SK-N-SH (cell line): Measurements from ENCODE around the gene SLC2A3. TPM values are rescaled to one million over a fixed set of nuclear protein-coding genes. Genes with fewer than 3 reads are reported as not detected.
"Not testable (repeated sequence)": the region's sequence is repeated elsewhere in the genome, so short reads cannot be mapped to it uniquely, and the experiment has no call there.

Experiments used
- CTCF ChIA-PET: fragments of 300-600, 350-600 bp; formaldehyde crosslinking; extraction: SDS; loops from one replicate; lab custom pipeline; 2021; lab: Yijun Ruan, JAX
- POLR2A ChIA-PET: fragments of 350-600 bp; sonication (Branson Sonifier 250); formaldehyde crosslinking; extraction: SDS; loops from one replicate; lab custom pipeline; 2020; ENCODE audit warnings: antibody characterized with exemption, inconsistent platforms; lab: Yijun Ruan, JAX
- DNase-seq: peaks from one replicate; pipeline ENCODE4 v3.0.0; 2012
- H2AFZ ChIP-seq: fragments of 200-600 bp; sonication (generic); 2 replicates; pipeline ENCODE4 v1.8.1; 2016; ENCODE audit warnings: antibody characterized with exemption, mild to moderate bottlenecking, low read depth
- H3F3A ChIP-seq: fragments of 200-600 bp; sonication (generic); replicated peaks from 2 replicates; pipeline ENCODE3; 2016; ENCODE audit warnings: antibody characterized with exemption, mild to moderate bottlenecking; ENCODE audit not compliant: insufficient read depth
- H3K27ac ChIP-seq, 2 experiments: fragments of 200-500 bp in 1 of 2; fragments of 200-600 bp in 1 of 2; sonication (Bioruptor generic) in 1 of 2; sonication (generic), shearing (Covaris generic) in 1 of 2; 2 replicates each; pipeline versions ENCODE4 v1.5.1 to v1.6.1; 2014 to 2016; ENCODE audit warnings: low read depth in 2 of 2, inconsistent platforms in 1 of 2, low read length in 1 of 2, mild to moderate bottlenecking in 1 of 2, mixed read lengths in 1 of 2
- H3K27me3 ChIP-seq: fragments of 200-600 bp; sonication (generic), shearing (Covaris generic); 2 replicates; pipeline ENCODE4 v1.6.1; 2016; ENCODE audit warnings: mixed run types; ENCODE audit not compliant: insufficient read depth
- H3K36me3 ChIP-seq, 2 experiments: fragments of 200-500 bp in 1 of 2; fragments of 200-600 bp in 1 of 2; sonication (Bioruptor generic) in 1 of 2; sonication (generic) in 1 of 2; replicated peaks in 1 of 2; 2 replicates each; pipeline versions ENCODE3 to v1.5.1; 2014 to 2016; ENCODE audit warnings: low read length in 1 of 2, mild to moderate bottlenecking in 1 of 2; ENCODE audit not compliant: insufficient read depth in 2 of 2, control insufficient read depth in 1 of 2
- H3K4me1 ChIP-seq, 2 experiments: fragments of 200-500 bp in 1 of 2; fragments of 200-600 bp in 1 of 2; sonication (Bioruptor generic) in 1 of 2; sonication (generic), shearing (Covaris generic) in 1 of 2; 2 replicates each; pipeline versions ENCODE4 v1.5.1 to v1.6.1; 2014 to 2016; ENCODE audit warnings: low read depth in 1 of 2, low read length in 1 of 2, mixed run types in 1 of 2; ENCODE audit not compliant: insufficient read depth in 2 of 2, control insufficient read depth in 1 of 2
- H3K4me2 ChIP-seq: fragments of 200-600 bp; sonication (generic), shearing (Covaris generic); 2 replicates; pipeline ENCODE4 v1.6.1; 2017; ENCODE audit warnings: mixed run types
- H3K4me3 ChIP-seq, 2 experiments: fragments of 200-500 bp in 1 of 2; fragments of 200-600 bp in 1 of 2; sonication (Bioruptor generic) in 1 of 2; sonication (generic), shearing (Covaris generic) in 1 of 2; 2 replicates each; pipeline versions ENCODE4 v1.5.1 to v1.8.1; 2014 to 2016; ENCODE audit warnings: low read depth in 2 of 2, inconsistent platforms in 1 of 2, low read length in 1 of 2, mild to moderate bottlenecking in 1 of 2, mixed read lengths in 1 of 2, moderate library complexity in 1 of 2
- H3K79me2 ChIP-seq: fragments of 200-600 bp; sonication (generic); 2 replicates; pipeline ENCODE4 v1.8.1; 2017; ENCODE audit warnings: mild to moderate bottlenecking; ENCODE audit not compliant: insufficient read depth
- H3K9ac ChIP-seq: fragments of 200-600 bp; sonication (generic); 2 replicates; pipeline ENCODE4 v1.6.1; 2017; ENCODE audit warnings: mixed run types
- H3K9me2 ChIP-seq: fragments of 200-600 bp; sonication (generic); 2 replicates; pipeline ENCODE4 v1.6.1; 2017; ENCODE audit warnings: mixed run types
- H3K9me3 ChIP-seq: fragments of 200-600 bp; sonication (generic); 2 replicates; pipeline ENCODE4 v1.6.1; 2017; ENCODE audit warnings: mixed run types, mild to moderate bottlenecking, moderate library complexity
- H4K20me1 ChIP-seq: fragments of 200-600 bp; sonication (generic); 2 replicates; pipeline ENCODE4 v1.6.1; 2017; ENCODE audit warnings: mild to moderate bottlenecking, mixed run types; ENCODE audit not compliant: insufficient read depth
- CHD2 ChIP-seq: fragments of 150-350 bp; IDR thresholded peaks from 2 replicates; pipeline ENCODE4 v1.6.1; 2018; ENCODE audit warnings: low read length; ENCODE audit not compliant: partially characterized antibody
- FOSL2 ChIP-seq: IDR thresholded peaks from 2 replicates; pipeline ENCODE4 v1.4.0; 2012; ENCODE audit warnings: low read depth, mild to moderate bottlenecking, moderate library complexity, borderline replicate concordance
- GATA2 ChIP-seq: sonication (generic); formaldehyde crosslinking; IDR thresholded peaks from 2 replicates; pipeline ENCODE4 v1.5.0; 2020; ENCODE audit warnings: mild to moderate bottlenecking, missing genetic modification reagents
- MEF2A ChIP-seq: IDR thresholded peaks from 2 replicates; pipeline ENCODE4 v1.4.0; 2012; ENCODE audit warnings: low read depth, borderline replicate concordance
- MXI1 ChIP-seq: IDR thresholded peaks from 2 replicates; pipeline ENCODE4 v1.6.1; 2012; ENCODE audit warnings: mild to moderate bottlenecking, low read depth, low read length, improper control_type of control experiment
- RAD21 ChIP-seq: IDR thresholded peaks from 2 replicates; pipeline ENCODE4 v1.6.1; 2012; ENCODE audit warnings: mild to moderate bottlenecking, low read length
- RXRA ChIP-seq: IDR thresholded peaks from 2 replicates; pipeline ENCODE4 v1.4.0; 2012; ENCODE audit warnings: low read depth, mild to moderate bottlenecking, borderline replicate concordance
- SIN3A ChIP-seq: IDR thresholded peaks from 2 replicates; pipeline ENCODE4 v1.6.1; 2012; ENCODE audit warnings: low read depth, mild to moderate bottlenecking, low read length, moderate library complexity, borderline replicate concordance
- TAF1 ChIP-seq: IDR thresholded peaks from 2 replicates; pipeline ENCODE4 v1.6.1; 2012; ENCODE audit warnings: low read depth, mild to moderate bottlenecking, low read length, moderate library complexity, borderline replicate concordance
- TEAD4 ChIP-seq: IDR thresholded peaks from 2 replicates; pipeline ENCODE4 v1.4.0; 2012; ENCODE audit warnings: mild to moderate bottlenecking, borderline replicate concordance; ENCODE audit not compliant: insufficient read depth
- WGBS: methylation state at CpG from one replicate; pipeline ENCODE4 v1.1.6; 2017; ENCODE audit warnings: low lambda C conversion rate; 5-methylcytosine and 5-hydroxymethylcytosine counted together
- polyA plus RNA-seq, 3 experiments: library from polyadenylated mRNA; depleted of rRNA; stranded (reverse); fragments of >200 nt; gene quantifications; 2 replicates each; pipeline ENCODE4 v1.2.3, GENCODE V29; 2012
- TF ChIP-seq, protein P1 (sequence below): IDR thresholded peaks from 2 replicates; pipeline ENCODE4 v1.4.0; 2012; ENCODE audit warnings: low read depth, borderline replicate concordance
- TF ChIP-seq, protein P2 (sequence below): fragments of 150-350 bp; IDR thresholded peaks from 2 replicates; pipeline ENCODE4 v1.6.1; 2016; ENCODE audit warnings: mild to moderate bottlenecking, low read depth, low read length

SLC2A3 gene
- polyA plus RNA-seq, 1 of the 3 experiments (the other 2 are of a cell fraction): 26.6 TPM

DNA sequence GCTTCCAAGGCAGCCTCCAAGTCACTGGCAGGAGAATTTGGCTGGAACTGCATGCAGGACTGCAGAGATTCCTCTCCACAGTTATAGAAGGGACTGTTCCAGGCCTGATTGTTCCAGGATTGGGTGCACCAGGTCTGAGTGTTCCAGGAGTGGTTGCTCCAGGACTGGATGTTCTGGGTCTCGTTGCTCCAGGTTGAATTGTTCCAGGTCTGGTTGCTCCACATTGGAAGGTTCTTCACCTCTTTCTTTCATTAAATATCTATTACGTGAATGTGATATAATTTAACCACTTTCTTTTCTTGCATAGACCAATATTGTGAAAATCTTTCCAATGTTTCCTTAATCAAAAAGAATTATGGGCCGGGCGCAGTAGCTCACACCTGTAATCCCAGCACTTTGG lies 39.3 kb downstream of the SLC2A3 start:
- H3K79me2 ChIP-seq, H3K27ac ChIP-seq, POLR2A ChIA-PET, H3K4me3 ChIP-seq, DNase-seq, H3K9me3 ChIP-seq, H3K4me1 ChIP-seq, CTCF ChIA-PET, H3K9me2 ChIP-seq, H3K36me3 ChIP-seq, H3K4me2 ChIP-seq, H3K27me3 ChIP-seq, H2AFZ ChIP-seq, H3K9ac ChIP-seq, H4K20me1 ChIP-seq, H3F3A ChIP-seq: not testable (repeated sequence)
- WGBS: 51% methylated on average over 4 of the region's 4 CpGs

DNA sequence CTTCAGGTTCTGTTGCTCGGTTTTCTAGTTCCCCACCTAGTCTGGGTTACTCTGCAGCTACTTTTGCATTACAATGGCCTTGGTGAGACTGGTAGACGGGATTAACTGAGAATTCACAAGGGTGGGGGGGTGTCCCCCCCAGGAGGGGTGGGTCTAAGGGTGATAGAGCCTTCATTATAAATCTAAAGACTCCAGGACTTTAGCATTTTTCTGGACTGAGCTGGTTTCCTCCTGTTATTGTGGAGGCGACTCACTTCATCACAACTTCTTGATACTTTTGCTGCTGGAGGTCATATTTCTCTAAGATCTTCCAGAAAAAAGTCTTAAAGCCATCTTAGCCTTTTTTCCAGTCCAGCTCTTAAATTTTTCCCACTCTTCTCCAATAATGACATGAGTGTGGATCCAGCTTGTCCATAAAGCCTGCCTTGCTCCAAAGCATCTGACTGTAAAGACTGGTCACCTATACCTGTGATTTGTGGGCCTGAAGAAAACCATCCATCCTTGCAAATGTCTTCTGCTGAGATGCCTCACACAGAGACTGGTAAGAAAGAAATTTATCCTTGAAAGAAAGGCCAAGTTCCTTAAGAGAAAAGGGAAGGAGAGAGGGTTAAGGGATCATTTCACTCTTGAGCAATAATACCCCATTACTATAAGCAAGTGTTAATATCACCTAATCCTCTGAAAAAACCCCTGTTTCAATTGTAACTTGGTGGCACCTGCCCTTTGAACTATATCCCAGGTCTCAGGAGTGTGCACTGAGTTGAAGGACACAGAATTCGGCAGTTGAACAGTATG lies 43.6 kb downstream of the SLC2A3 start:
- no peaks in the 10 kb centered on the region for H3K27me3 ChIP-seq
- H3K36me3 ChIP-seq: no peaks in the 10 kb centered on the region
- no peaks in the 10 kb centered on the region for H3K79me2 ChIP-seq
- CTCF ChIA-PET: no interaction called here
- H3K9me2 ChIP-seq: no peaks in the 10 kb centered on the region
- H3F3A ChIP-seq: peaks cover 5% of the 10 kb centered on the region
- 53% methylated on average over 4 of the region's 4 CpGs for WGBS
- H4K20me1 ChIP-seq: no peaks in the 10 kb centered on the region
- peak overlapping the region in 1 of 2 experiments; percentile 13; a peak in 1 of 4 replicates for H3K27ac ChIP-seq
- peak overlapping the region; percentile 88 for H2AFZ ChIP-seq
- H3K9me3 ChIP-seq: no peaks in the 10 kb centered on the region
- H3K4me3 ChIP-seq: no peak overlapping the region
- TF ChIP-seq GATA2 (CRISPR knock-in tag) (no peak), FOSL2 (0 out of 2 replicates have a peak, but pooled peaks have one; percentile 1)
- TF ChIP-seq, protein P1, sequence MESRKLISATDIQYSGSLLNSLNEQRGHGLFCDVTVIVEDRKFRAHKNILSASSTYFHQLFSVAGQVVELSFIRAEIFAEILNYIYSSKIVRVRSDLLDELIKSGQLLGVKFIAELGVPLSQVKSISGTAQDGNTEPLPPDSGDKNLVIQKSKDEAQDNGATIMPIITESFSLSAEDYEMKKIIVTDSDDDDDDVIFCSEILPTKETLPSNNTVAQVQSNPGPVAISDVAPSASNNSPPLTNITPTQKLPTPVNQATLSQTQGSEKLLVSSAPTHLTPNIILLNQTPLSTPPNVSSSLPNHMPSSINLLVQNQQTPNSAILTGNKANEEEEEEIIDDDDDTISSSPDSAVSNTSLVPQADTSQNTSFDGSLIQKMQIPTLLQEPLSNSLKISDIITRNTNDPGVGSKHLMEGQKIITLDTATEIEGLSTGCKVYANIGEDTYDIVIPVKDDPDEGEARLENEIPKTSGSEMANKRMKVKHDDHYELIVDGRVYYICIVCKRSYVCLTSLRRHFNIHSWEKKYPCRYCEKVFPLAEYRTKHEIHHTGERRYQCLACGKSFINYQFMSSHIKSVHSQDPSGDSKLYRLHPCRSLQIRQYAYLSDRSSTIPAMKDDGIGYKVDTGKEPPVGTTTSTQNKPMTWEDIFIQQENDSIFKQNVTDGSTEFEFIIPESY: no peak
- H3K9ac ChIP-seq: no peak overlapping the region
- DNase-seq: no peak
- POLR2A ChIA-PET: no interaction called here
- H3K4me2 ChIP-seq: 0 out of 2 replicates have a peak overlapping the region, but pooled peaks have one; percentile 69
- peaks cover 0 to 7% of the 10 kb centered on the region in 2 experiments; a peak in 1 of 4 replicates for H3K4me1 ChIP-seq

DNA sequence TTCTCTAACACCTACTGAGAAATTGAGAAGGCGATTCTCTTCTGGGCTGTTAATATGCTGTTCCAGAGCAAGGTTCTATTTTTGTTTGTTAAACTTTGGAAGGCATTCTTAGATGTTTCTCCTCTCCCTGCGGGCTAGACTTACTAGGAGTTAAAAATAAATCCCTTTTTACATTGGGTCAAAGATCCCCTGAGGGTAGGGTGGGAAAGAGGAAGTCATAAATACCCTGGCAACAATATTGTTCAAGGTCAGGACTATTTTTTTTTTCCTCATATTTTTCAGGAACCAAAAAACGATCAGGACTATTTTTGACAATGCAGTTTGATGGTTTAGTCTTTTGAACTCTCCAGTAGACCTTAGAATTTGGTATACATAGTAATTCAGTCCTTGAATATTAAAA lies 51.3 kb downstream of the SLC2A3 start:
- Histone ChIP-seq H3K27me3 (peaks cover 6% of the 10 kb centered on the region; the same call in 1 of the 2 replicates), H3K4me1 (no peaks in the 10 kb centered on the region), H2AFZ (no peak overlapping the region), H3K79me2 (no peaks in the 10 kb centered on the region), H3K4me3 (no peak overlapping the region), H3K27ac (no peak overlapping the region), H4K20me1 (no peaks in the 10 kb centered on the region), H3K9me3 (no peaks in the 10 kb centered on the region), H3K36me3 (no peaks in the 10 kb centered on the region), H3K9ac (no peak overlapping the region), H3K9me2 (no peaks in the 10 kb centered on the region), H3K4me2 (no peak overlapping the region), H3F3A (no peaks in the 10 kb centered on the region)
- TF ChIP-seq TEAD4 (no peak), MEF2A (no peak), RXRA (no peak), RAD21 (no peak), CHD2 (no peak), SIN3A (no peak), TAF1 (no peak), FOSL2 (no peak), MXI1 (no peak)
- TF ChIP-seq, protein P2, sequence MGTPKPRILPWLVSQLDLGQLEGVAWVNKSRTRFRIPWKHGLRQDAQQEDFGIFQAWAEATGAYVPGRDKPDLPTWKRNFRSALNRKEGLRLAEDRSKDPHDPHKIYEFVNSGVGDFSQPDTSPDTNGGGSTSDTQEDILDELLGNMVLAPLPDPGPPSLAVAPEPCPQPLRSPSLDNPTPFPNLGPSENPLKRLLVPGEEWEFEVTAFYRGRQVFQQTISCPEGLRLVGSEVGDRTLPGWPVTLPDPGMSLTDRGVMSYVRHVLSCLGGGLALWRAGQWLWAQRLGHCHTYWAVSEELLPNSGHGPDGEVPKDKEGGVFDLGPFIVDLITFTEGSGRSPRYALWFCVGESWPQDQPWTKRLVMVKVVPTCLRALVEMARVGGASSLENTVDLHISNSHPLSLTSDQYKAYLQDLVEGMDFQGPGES: no peak
- POLR2A ChIA-PET: no interaction called here
- 31% methylated on average over 3 of the region's 3 CpGs for WGBS
- DNase-seq: no peak
- CTCF ChIA-PET: no interaction called here

DNA sequence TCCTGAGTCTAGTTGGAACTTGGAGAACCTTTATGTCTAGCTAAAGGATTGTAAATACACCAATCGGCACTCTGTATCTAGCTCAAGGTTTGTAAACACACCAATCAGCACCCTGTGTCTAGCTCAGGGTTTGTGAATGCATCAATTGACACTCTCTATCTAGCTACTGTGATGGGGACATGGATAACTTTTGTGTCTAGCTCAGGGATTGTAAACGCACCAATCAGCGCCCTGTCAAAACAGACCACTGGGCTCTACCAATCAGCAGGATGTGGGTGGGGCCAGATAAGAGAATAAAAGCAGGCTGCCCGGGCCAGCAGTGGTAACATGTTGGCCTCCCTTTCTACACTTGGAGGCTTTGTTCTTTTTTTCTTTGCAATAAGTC lies 54.3 kb downstream of the SLC2A3 start:
- H3K9me3 ChIP-seq, H3K36me3 ChIP-seq, H3K79me2 ChIP-seq, POLR2A ChIA-PET, H3K4me3 ChIP-seq, H3K27me3 ChIP-seq, DNase-seq, H2AFZ ChIP-seq, H3K9me2 ChIP-seq, H3K4me2 ChIP-seq, H3K9ac ChIP-seq, H3F3A ChIP-seq, H4K20me1 ChIP-seq, H3K27ac ChIP-seq, H3K4me1 ChIP-seq: not testable (repeated sequence)
- WGBS: 61% methylated on average over 4 of the region's 4 CpGs
- CTCF ChIA-PET: interaction anchor here (1.0 kb wide), 1 partner anchor 515 kb away, joined by 3 read pairs; no protein-coding TSS in a partner anchor
